Astrocyte (in vitro differentiated cells and primary cell): ENCODE results near the gene ARTN. TPM values are rescaled to one million over a fixed set of nuclear protein-coding genes. Genes with fewer than 3 reads are reported as not detected.

Experiments
- DNase-seq: peaks from one replicate; pipeline ENCODE4 v3.0.0-alpha.2; 2010; ENCODE audit warnings: low read depth
- FAIRE-seq: peaks from 2 replicates; lab custom pipeline; 2011; peaks lifted over from hg19 to GRCh38; lab: Jason Lieb, UNC
- H2AFZ ChIP-seq: 2 replicates; pipeline ENCODE4 v1.6.0; 2012; ENCODE audit warnings: low read depth, low read length, inconsistent platforms
- H3K27ac ChIP-seq: 2 replicates; pipeline ENCODE4 v1.5.1; 2011; ENCODE audit warnings: low read depth, low read length, inconsistent platforms
- H3K27me3 ChIP-seq: 2 replicates; pipeline ENCODE4 v1.6.0; 2011; ENCODE audit warnings: low read length, inconsistent platforms; ENCODE audit not compliant: insufficient read depth
- H3K36me3 ChIP-seq: 2 replicates; pipeline ENCODE4 v1.5.1; 2011; ENCODE audit warnings: low read length, inconsistent platforms; ENCODE audit not compliant: insufficient read depth
- H3K4me1 ChIP-seq: 2 replicates; pipeline ENCODE4 v1.5.1; 2011; ENCODE audit warnings: low read length, inconsistent platforms; ENCODE audit not compliant: insufficient read depth
- H3K4me2 ChIP-seq: 2 replicates; pipeline ENCODE4 v1.6.0; 2012; ENCODE audit warnings: low read length, inconsistent platforms
- H3K4me3 ChIP-seq: 2 replicates; pipeline ENCODE4 v1.5.1; 2011; ENCODE audit warnings: low read depth, mild to moderate bottlenecking, low read length, inconsistent platforms; ENCODE audit not compliant: insufficient read depth
- H3K79me2 ChIP-seq: 2 replicates; pipeline ENCODE4 v1.6.0; 2012; ENCODE audit warnings: mild to moderate bottlenecking, low read length, inconsistent platforms; ENCODE audit not compliant: insufficient read depth
- H3K9ac ChIP-seq: 2 replicates; pipeline ENCODE4 v1.6.0; 2012; ENCODE audit warnings: mild to moderate bottlenecking, low read length, inconsistent platforms
- H3K9me3 ChIP-seq: 2 replicates; pipeline ENCODE4 v1.5.1; 2012; ENCODE audit warnings: low read depth, mild to moderate bottlenecking, low read length, inconsistent platforms; ENCODE audit not compliant: insufficient read depth
- H4K20me1 ChIP-seq: 2 replicates; pipeline ENCODE4 v1.6.0; 2012; ENCODE audit warnings: low read length, inconsistent platforms; ENCODE audit not compliant: insufficient read depth
- H3K27ac Mint-ChIP-seq: one replicate; pipeline ENCODE4 v1.8.0; 2021; ENCODE audit warnings: mild to moderate bottlenecking, mixed read lengths; ENCODE audit not compliant: unreplicated experiment
- H3K27me3 Mint-ChIP-seq: one replicate; pipeline ENCODE4 v1.8.0; 2021; ENCODE audit warnings: low read depth, mixed read lengths; ENCODE audit not compliant: unreplicated experiment
- H3K36me3 Mint-ChIP-seq: one replicate; pipeline ENCODE4 v1.8.0; 2021; ENCODE audit warnings: low read depth, mixed read lengths; ENCODE audit not compliant: unreplicated experiment
- H3K4me1 Mint-ChIP-seq: one replicate; pipeline ENCODE4 v1.8.0; 2021; ENCODE audit warnings: low read depth, mixed read lengths; ENCODE audit not compliant: unreplicated experiment
- H3K4me3 Mint-ChIP-seq: one replicate; pipeline ENCODE4 v1.8.0; 2021; ENCODE audit warnings: mild to moderate bottlenecking, moderate library complexity, mixed read lengths; ENCODE audit not compliant: unreplicated experiment
- H3K9me3 Mint-ChIP-seq: one replicate; pipeline ENCODE4 v1.8.0; 2021; ENCODE audit warnings: mild to moderate bottlenecking, mixed read lengths; ENCODE audit not compliant: unreplicated experiment
- CTCF ChIP-seq: IDR thresholded peaks from 2 replicates; pipeline ENCODE4 v1.5.1; 2011; ENCODE audit warnings: low read depth, mild to moderate bottlenecking, inconsistent platforms, low read length, moderate library complexity; ENCODE audit not compliant: insufficient read depth
- EZH2 ChIP-seq: IDR thresholded peaks from 2 replicates; pipeline ENCODE4 v1.6.1; 2012; ENCODE audit warnings: mild to moderate bottlenecking, low read length, inconsistent platforms; ENCODE audit not compliant: insufficient read depth
- total RNA-seq: library from RNA; stranded (reverse); gene quantifications from 2 replicates; pipeline ENCODE4 v1.2.1, GENCODE V29; 2021

Gene ARTN
- total RNA-seq, 1 donor from 2014 or later, result 1.5 TPM

GRCh38 chr1:43953361-43953760 is 19.8 kb downstream of the ARTN start:
- DNase-seq (no peak), FAIRE-seq (no peak)
- Mint-ChIP-seq H3K4me3 (no peak overlapping the region), H3K27ac (no peak overlapping the region), H3K9me3 (peaks cover 1% of the 10 kb centered on the region), H3K36me3 (peaks cover 18% of the 10 kb centered on the region), H3K27me3 (no peaks in the 10 kb centered on the region), H3K4me1 (peaks cover 6% of the 10 kb centered on the region)
- no peaks in the 10 kb centered on the region for H3K9me3 ChIP-seq
- peaks cover 34% of the 10 kb centered on the region for H3K79me2 ChIP-seq
- H3K27me3 ChIP-seq, result no peaks in the 10 kb centered on the region
- H2AFZ ChIP-seq, result no peak overlapping the region
- H3K4me3 ChIP-seq, result no peak overlapping the region
- H3K4me2 ChIP-seq, result no peak overlapping the region
- H4K20me1 ChIP-seq, result peaks cover 71% of the 10 kb centered on the region
- no peak for TF ChIP-seq EZH2
- no peak for TF ChIP-seq CTCF
- H3K36me3 ChIP-seq, result no peaks in the 10 kb centered on the region
- no peak overlapping the region for H3K9ac ChIP-seq
- H3K4me1 ChIP-seq, result peaks cover under 1% of the 10 kb centered on the region
- H3K27ac ChIP-seq, result no peak overlapping the region

- Histone ChIP-seq H3K36me3 (no peaks in the 10 kb centered on the region), H3K9ac (no peak overlapping the region), H3K27ac (no peak overlapping the region), H3K4me2 (no peak overlapping the region), H4K20me1 (peaks cover 64% of the 10 kb centered on the region), H3K4me1 (no peaks in the 10 kb centered on the region), H3K27me3 (no peaks in the 10 kb centered on the region), H3K4me3 (no peak overlapping the region), H3K9me3 (no peaks in the 10 kb centered on the region), H3K79me2 (peaks cover 28% of the 10 kb centered on the region), H2AFZ (no peak overlapping the region)
- Mint-ChIP-seq H3K36me3 (peaks cover 23% of the 10 kb centered on the region), H3K4me1 (peaks cover 6% of the 10 kb centered on the region), H3K27ac (no peak overlapping the region), H3K9me3 (peaks cover 1% of the 10 kb centered on the region), H3K4me3 (no peak overlapping the region), H3K27me3 (no peaks in the 10 kb centered on the region)
- FAIRE-seq (no peak), DNase-seq (no peak)
- TF ChIP-seq EZH2, result no peak
- no peak for TF ChIP-seq CTCF
Observed at GRCh38 chr1:43954036-43954435, 20.4 kb downstream of the ARTN start.

GRCh38 chr1:43956234-43956633 is 22.6 kb downstream of the ARTN start:
- Mint-ChIP-seq H3K27ac (no peak overlapping the region), H3K36me3 (peaks cover 27% of the 10 kb centered on the region), H3K4me3 (no peak overlapping the region), H3K4me1 (peaks cover 6% of the 10 kb centered on the region), H3K27me3 (no peaks in the 10 kb centered on the region), H3K9me3 (peaks cover 1% of the 10 kb centered on the region)
- Histone ChIP-seq H3K27me3 (no peaks in the 10 kb centered on the region), H3K9ac (no peak overlapping the region), H3K79me2 (peaks cover 19% of the 10 kb centered on the region), H2AFZ (no peak overlapping the region), H3K4me1 (no peaks in the 10 kb centered on the region), H3K36me3 (no peaks in the 10 kb centered on the region), H3K9me3 (no peaks in the 10 kb centered on the region), H3K27ac (no peak overlapping the region), H3K4me3 (no peak overlapping the region), H3K4me2 (no peak overlapping the region), H4K20me1 (peaks cover 46% of the 10 kb centered on the region)
- TF ChIP-seq CTCF (no peak), EZH2 (no peak)
- FAIRE-seq (no peak), DNase-seq (no peak)
